Thyroid gland (tissue), 4 donors: ENCODE results near the gene CACNA1H. TPM values are rescaled to one million over a fixed set of nuclear protein-coding genes. Genes with fewer than 3 reads are reported as not detected.

Source experiments
- DNase-seq, 2 donors: peaks; one replicate each; pipeline ENCODE4 v3.0.0-alpha.2; 2019
- H3K27ac ChIP-seq, 3 donors: fragments of 200-600 bp; sonication (generic); 1 replicate in 2 of 3; 2 replicates in 1 of 3; pipeline ENCODE4 v1.5.1; 2016 to 2019; ENCODE audit warnings: mild to moderate bottlenecking in 1 of 3, moderate library complexity in 1 of 3
- H3K27me3 ChIP-seq: fragments of 200-600 bp; sonication (generic); one replicate; pipeline ENCODE4 v1.5.1; 2019
- H3K36me3 ChIP-seq, 2 donors: fragments of 200-600 bp; sonication (generic); one replicate each; pipeline ENCODE4 v1.5.1; 2016 to 2019
- H3K4me1 ChIP-seq, 2 donors: fragments of 200-600 bp; sonication (generic); one replicate each; pipeline ENCODE4 v1.5.1; 2017 to 2019
- H3K4me3 ChIP-seq, 3 donors: fragments of 200-600 bp; sonication (generic); replicated peaks in 1 of 3; 1 replicate in 2 of 3; 2 replicates in 1 of 3; pipeline ENCODE4 v1.5.1; 2016; ENCODE audit warnings: mild to moderate bottlenecking in 1 of 3
- H3K9me3 ChIP-seq: fragments of 200-600 bp; sonication (generic); one replicate; pipeline ENCODE4 v1.5.1; 2017
- POLR2A ChIP-seq, 2 donors: fragments of 450-650 bp; IDR thresholded peaks; one replicate each; pipeline ENCODE4 v1.6.1; 2017; ENCODE audit warnings: antibody characterized with exemption in 2 of 2, mild to moderate bottlenecking in 2 of 2, moderate library complexity in 1 of 2
- WGBS, 2 donors: methylation state at CpG; one replicate each; pipeline ENCODE4 v1.1.5; 2017; 5-methylcytosine and 5-hydroxymethylcytosine counted together
- intact Hi-C: fragments of 100-400 bp; cut with DNase I; formaldehyde crosslinking; loops from one replicate; pipeline ENCODE4 v1.15.1; 2023
- total RNA-seq, 4 donors: library from RNA; depleted of rRNA; stranded (reverse); fragments of >200 nt; gene quantifications; one replicate each; pipeline ENCODE4 v1.2.3, GENCODE V29; 2016
- TF ChIP-seq, protein P1 (sequence below), 6 experiments: fragments of 200-600 bp in 3 of 6; fragments of 450-650 bp in 3 of 6; sonication (generic) in 3 of 6; IDR thresholded peaks; one replicate each; pipeline ENCODE4 v1.5.1; 2016 to 2019; ENCODE audit warnings: antibody characterized with exemption in 6 of 6, mild to moderate bottlenecking in 2 of 6, inconsistent platforms in 1 of 6, moderate library complexity in 1 of 6

CACNA1H gene
- total RNA-seq, 4 donors from 2014 or later: 8.4 to 12.4 (median 9.3) TPM

GRCh38 chr16:1135459-1135825, 17.5 kb upstream of the CACNA1H start:
- Histone ChIP-seq H3K4me3 (no peak overlapping the region), H3K9me3 (no peaks in the 10 kb centered on the region), H3K27me3 (no peaks in the 10 kb centered on the region), H3K36me3 (no peaks in the 10 kb centered on the region), H3K27ac (no peak overlapping the region), H3K4me1 (no peaks in the 10 kb centered on the region)
- WGBS, 2 donors: 91 to 98% methylated on average over 3 of the region's 3 CpGs
- no peak for TF ChIP-seq POLR2A (IDR thresholded peaks at IDR 0.05)
- TF ChIP-seq, protein P1, sequence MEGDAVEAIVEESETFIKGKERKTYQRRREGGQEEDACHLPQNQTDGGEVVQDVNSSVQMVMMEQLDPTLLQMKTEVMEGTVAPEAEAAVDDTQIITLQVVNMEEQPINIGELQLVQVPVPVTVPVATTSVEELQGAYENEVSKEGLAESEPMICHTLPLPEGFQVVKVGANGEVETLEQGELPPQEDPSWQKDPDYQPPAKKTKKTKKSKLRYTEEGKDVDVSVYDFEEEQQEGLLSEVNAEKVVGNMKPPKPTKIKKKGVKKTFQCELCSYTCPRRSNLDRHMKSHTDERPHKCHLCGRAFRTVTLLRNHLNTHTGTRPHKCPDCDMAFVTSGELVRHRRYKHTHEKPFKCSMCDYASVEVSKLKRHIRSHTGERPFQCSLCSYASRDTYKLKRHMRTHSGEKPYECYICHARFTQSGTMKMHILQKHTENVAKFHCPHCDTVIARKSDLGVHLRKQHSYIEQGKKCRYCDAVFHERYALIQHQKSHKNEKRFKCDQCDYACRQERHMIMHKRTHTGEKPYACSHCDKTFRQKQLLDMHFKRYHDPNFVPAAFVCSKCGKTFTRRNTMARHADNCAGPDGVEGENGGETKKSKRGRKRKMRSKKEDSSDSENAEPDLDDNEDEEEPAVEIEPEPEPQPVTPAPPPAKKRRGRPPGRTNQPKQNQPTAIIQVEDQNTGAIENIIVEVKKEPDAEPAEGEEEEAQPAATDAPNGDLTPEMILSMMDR (IDR thresholded peaks at IDR 0.05): no peak
- intact Hi-C loops: no loop called here
- no peak for DNase-seq

DNA sequence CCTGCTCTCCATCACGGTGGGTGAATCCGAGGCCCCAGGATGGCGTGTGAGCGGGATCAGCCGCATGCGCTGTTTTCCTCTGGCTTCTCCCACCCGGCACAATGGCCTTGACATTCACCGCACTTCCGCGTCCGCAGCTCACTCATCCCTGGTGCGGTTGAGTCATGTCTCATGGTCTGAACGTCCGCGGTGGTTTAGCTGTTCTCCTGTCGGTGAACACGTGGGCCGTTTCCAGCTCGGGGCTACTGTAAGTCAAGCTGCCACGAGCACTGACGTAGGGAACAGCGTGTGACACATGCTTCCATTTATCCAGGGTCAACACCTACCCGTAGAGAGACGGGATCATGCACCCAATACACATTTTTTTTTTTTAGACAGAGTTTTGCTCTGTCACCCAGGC, 15.3 kb upstream of the CACNA1H start:
- WGBS, 2 donors: 87 to 89% methylated on average over 24 of the region's 24 CpGs
- DNase-seq: no peak
- TF ChIP-seq, protein P1 (IDR thresholded peaks at IDR 0.05): no peak
- no peak for TF ChIP-seq POLR2A (IDR thresholded peaks at IDR 0.05)
- intact Hi-C loops: no loop called here
- no peak overlapping the region for H3K27ac ChIP-seq
- H3K4me1 ChIP-seq: no peaks in the 10 kb centered on the region
- no peaks in the 10 kb centered on the region for H3K27me3 ChIP-seq
- no peaks in the 10 kb centered on the region for H3K9me3 ChIP-seq
- no peak overlapping the region for H3K4me3 ChIP-seq
- H3K36me3 ChIP-seq: no peaks in the 10 kb centered on the region

GRCh38 chr16:1140582-1141162, 12.2 kb upstream of the CACNA1H start:
- Histone ChIP-seq H3K4me3 (no peak overlapping the region), H3K27me3 (no peaks in the 10 kb centered on the region), H3K9me3 (no peaks in the 10 kb centered on the region), H3K27ac (no peak overlapping the region), H3K4me1 (peaks cover 5 to 11% of the 10 kb centered on the region in 2 donors), H3K36me3 (no peaks in the 10 kb centered on the region)
- TF ChIP-seq POLR2A (IDR thresholded peaks at IDR 0.05): no peak
- TF ChIP-seq, protein P1 (IDR thresholded peaks at IDR 0.05): no peak
- intact Hi-C loops: no loop called here
- DNase-seq: no peak
- 72 to 90% methylated on average over 20 of the region's 23 CpGs for WGBS, 2 donors

DNA sequence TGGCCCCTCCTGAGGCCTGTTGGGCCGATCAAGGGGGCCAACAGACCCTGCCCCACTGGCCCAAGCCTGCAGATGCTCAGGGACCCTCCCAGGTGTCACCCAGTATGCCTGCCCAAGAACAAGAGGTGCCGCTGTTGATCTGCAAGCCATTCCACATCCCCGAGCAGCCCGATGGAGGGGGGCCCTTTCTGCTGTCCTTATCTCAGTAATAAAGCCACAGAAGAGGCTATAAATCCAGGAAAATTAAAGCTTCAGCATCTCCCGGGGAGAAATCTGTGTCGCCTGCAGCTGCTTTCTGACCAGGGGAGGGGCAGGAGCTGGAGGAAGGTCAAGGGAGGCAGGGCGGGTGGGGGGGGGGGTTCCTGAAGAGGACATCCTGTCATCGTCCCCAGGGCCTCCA, 11.7 kb upstream of the CACNA1H start:
- 52 to 81% methylated on average over 5 to 7 of the region's 8 CpGs for WGBS, 2 donors
- H3K36me3 ChIP-seq: no peaks in the 10 kb centered on the region
- no peak for DNase-seq
- peaks cover 5 to 12% of the 10 kb centered on the region in 2 donors for H3K4me1 ChIP-seq
- H3K4me3 ChIP-seq: no peak overlapping the region
- TF ChIP-seq, protein P1 (IDR thresholded peaks at IDR 0.05): no peak
- TF ChIP-seq POLR2A (IDR thresholded peaks at IDR 0.05): no peak
- no peaks in the 10 kb centered on the region for H3K27me3 ChIP-seq
- intact Hi-C loops: no loop called here
- no peak overlapping the region for H3K27ac ChIP-seq
- H3K9me3 ChIP-seq: no peaks in the 10 kb centered on the region

DNA sequence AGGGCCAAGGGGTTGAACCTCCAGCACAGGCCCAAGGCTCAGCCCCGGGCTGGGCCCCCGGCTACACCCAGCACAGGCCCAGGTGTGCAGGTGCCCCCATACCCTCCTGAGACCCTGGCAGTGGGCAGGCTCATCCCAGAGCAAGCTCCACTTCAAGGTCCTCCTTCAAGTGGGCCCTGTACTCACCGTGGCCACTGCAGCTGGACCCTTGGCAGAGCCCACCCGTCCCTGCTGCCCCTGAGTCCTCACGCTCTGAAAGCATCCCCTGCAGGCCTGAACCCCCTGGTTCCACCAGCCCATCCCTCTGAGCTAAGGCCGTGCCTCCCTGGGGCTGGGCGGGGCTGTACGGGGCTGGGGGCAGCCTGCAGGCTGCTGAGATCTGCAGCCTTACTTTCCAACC, 11.2 kb upstream of the CACNA1H start:
- Histone ChIP-seq H3K4me1 (peaks cover 5 to 12% of the 10 kb centered on the region in 2 donors), H3K4me3 (no peak overlapping the region), H3K27me3 (no peaks in the 10 kb centered on the region), H3K9me3 (no peaks in the 10 kb centered on the region), H3K36me3 (no peaks in the 10 kb centered on the region), H3K27ac (no peak overlapping the region)
- DNase-seq: no peak
- 63 to 86% methylated on average over 6 to 7 of the region's 8 CpGs for WGBS, 2 donors
- intact Hi-C loops: no loop called here
- TF ChIP-seq, protein P1 (IDR thresholded peaks at IDR 0.05): no peak
- TF ChIP-seq POLR2A (IDR thresholded peaks at IDR 0.05): no peak
